Measurements from ENCODE around the gene OVCH1. TPM values are rescaled to one million over a fixed set of nuclear protein-coding genes. Genes with fewer than 3 reads are reported as not detected.

Gene OVCH1
- total and polyA plus RNA-seq, 2 experiments from 2014 or later = 0.53 TPM; not detected in 1

DNA sequence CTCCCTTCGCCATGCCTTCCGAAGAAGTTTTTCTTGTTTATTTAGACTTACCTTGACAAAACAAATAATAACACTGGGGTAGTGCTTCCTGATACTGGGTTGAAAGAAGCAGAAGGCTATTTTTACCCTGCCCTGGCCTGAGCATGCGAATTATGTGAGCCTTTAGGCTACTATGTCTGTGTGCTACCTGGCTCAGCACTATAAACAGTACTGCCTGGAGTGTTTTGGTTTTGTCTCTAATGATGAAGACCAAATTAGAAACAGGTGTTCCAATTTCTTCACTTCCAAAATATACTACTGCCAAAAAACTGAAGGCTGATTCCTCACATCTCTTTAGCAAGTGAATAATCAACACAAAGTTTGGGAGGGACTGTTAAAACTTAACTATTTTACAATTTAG lies 7.6 kb upstream of the OVCH1 start:
- Histone ChIP-seq H3K79me2 (no peaks in the 10 kb centered on the region), H3K36me3 (replicated peaks; ENCODE audit: insufficient read depth, low read depth) (no peaks in the 10 kb centered on the region), H4K20me1 (ENCODE audit: insufficient read depth, poor library complexity, severe bottlenecking) (no peaks in the 10 kb centered on the region), H2AFZ (no peak overlapping the region), H3K4me2 (no peak overlapping the region), H3K4me3 (no peak overlapping the region), H3K9me2 (replicated peaks; ENCODE audit: insufficient read depth) (no peaks in the 10 kb centered on the region), H3K9me3 (ENCODE audit: low read depth) (no peaks in the 10 kb centered on the region), H3K27ac (no peak overlapping the region), H3K4me1 (ENCODE audit: insufficient read depth) (peaks cover 5% of the 10 kb centered on the region), H3K27me3 (no peaks in the 10 kb centered on the region)
- WGBS (ENCODE audit: low lambda C conversion rate, missing lambda C conversion rate) = 76% methylated on average over 3 of the region's 3 CpGs
- DNase-seq (ENCODE audit: low spot score) = no peak
- TF ChIP-seq, protein P1, sequence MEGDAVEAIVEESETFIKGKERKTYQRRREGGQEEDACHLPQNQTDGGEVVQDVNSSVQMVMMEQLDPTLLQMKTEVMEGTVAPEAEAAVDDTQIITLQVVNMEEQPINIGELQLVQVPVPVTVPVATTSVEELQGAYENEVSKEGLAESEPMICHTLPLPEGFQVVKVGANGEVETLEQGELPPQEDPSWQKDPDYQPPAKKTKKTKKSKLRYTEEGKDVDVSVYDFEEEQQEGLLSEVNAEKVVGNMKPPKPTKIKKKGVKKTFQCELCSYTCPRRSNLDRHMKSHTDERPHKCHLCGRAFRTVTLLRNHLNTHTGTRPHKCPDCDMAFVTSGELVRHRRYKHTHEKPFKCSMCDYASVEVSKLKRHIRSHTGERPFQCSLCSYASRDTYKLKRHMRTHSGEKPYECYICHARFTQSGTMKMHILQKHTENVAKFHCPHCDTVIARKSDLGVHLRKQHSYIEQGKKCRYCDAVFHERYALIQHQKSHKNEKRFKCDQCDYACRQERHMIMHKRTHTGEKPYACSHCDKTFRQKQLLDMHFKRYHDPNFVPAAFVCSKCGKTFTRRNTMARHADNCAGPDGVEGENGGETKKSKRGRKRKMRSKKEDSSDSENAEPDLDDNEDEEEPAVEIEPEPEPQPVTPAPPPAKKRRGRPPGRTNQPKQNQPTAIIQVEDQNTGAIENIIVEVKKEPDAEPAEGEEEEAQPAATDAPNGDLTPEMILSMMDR (IDR thresholded peaks at IDR 0.05; ENCODE audit: poor library complexity) = no peak
- TF ChIP-seq EZH2phosphoT487 (IDR thresholded peaks at IDR 0.05; ENCODE audit: low read depth, severe bottlenecking, unreplicated experiment) = no peak
- TF ChIP-seq EZH2 (IDR thresholded peaks at IDR 0.05; ENCODE audit: borderline replicate concordance) = no peak

DNA sequence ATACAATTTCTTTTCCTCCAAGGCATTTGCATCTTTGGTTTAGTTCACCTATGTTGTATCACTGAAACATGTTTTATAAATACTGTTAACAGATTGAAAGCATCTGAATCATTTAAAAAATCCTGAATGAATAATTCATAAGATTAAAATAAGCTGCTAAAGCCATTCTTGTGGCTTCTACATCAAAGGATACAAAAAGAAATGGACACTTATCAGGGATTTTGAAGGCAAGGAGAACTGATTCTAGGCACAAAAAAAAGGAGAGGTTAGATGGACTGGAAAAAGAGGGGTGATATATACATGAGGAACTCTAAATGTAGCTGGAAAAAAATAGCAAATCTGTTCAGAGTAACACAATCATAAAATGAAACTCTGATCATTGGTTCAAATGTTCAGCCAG lies 5.8 kb upstream of the OVCH1 start:
- H4K20me1 ChIP-seq (ENCODE audit: insufficient read depth, poor library complexity, severe bottlenecking) = no peaks in the 10 kb centered on the region
- no peaks in the 10 kb centered on the region for H3K27me3 ChIP-seq
- H3K9me3 ChIP-seq (ENCODE audit: low read depth) = no peaks in the 10 kb centered on the region
- no peaks in the 10 kb centered on the region for H3K79me2 ChIP-seq
- no peaks in the 10 kb centered on the region for H3K36me3 ChIP-seq (replicated peaks; ENCODE audit: insufficient read depth, low read depth)
- H3K27ac ChIP-seq = no peak overlapping the region
- DNase-seq (ENCODE audit: low spot score) = no peak
- H3K4me2 ChIP-seq = no peak overlapping the region
- H3K4me1 ChIP-seq (ENCODE audit: insufficient read depth) = peaks cover 5% of the 10 kb centered on the region
- H2AFZ ChIP-seq = no peak overlapping the region
- no peak overlapping the region for H3K4me3 ChIP-seq
- TF ChIP-seq, protein P1 (IDR thresholded peaks at IDR 0.05; ENCODE audit: poor library complexity) = no peak
- no peak for TF ChIP-seq EZH2phosphoT487 (IDR thresholded peaks at IDR 0.05; ENCODE audit: low read depth, severe bottlenecking, unreplicated experiment)
- TF ChIP-seq EZH2 (IDR thresholded peaks at IDR 0.05; ENCODE audit: borderline replicate concordance) = no peak
- no peaks in the 10 kb centered on the region for H3K9me2 ChIP-seq (replicated peaks; ENCODE audit: insufficient read depth)

DNA sequence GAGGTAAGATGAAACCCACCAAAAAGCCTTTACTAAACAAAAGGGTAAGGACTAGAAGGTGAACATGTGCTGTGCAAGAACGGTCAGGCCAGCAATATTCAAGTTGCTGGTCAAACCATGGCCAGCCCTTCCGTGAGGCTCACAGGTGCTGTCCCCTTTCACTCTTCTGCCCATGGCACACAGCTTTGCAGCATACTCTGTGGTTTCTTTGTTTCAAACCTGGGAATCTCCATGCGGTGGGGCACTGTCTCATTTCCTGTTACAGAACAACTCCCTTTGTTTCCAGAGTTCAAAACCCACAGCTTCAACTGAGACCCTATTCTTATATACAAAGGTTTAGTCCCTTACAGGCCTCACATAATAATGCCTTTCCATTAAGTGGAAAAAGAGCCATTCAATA lies 1.7 kb upstream of the OVCH1 start:
- Histone ChIP-seq H3K9me2 (replicated peaks; ENCODE audit: insufficient read depth) (no peaks in the 10 kb centered on the region), H3K4me2 (no peak overlapping the region), H3K9me3 (ENCODE audit: low read depth) (no peaks in the 10 kb centered on the region), H3K27me3 (no peaks in the 10 kb centered on the region), H3K36me3 (replicated peaks; ENCODE audit: insufficient read depth, low read depth) (no peaks in the 10 kb centered on the region), H2AFZ (no peak overlapping the region), H3K79me2 (no peaks in the 10 kb centered on the region), H4K20me1 (ENCODE audit: insufficient read depth, poor library complexity, severe bottlenecking) (no peaks in the 10 kb centered on the region), H3K4me3 (no peak overlapping the region), H3K4me1 (ENCODE audit: insufficient read depth) (no peaks in the 10 kb centered on the region), H3K27ac (no peak overlapping the region)
- TF ChIP-seq EZH2 (IDR thresholded peaks at IDR 0.05; ENCODE audit: borderline replicate concordance) (no peak), EZH2phosphoT487 (IDR thresholded peaks at IDR 0.05; ENCODE audit: low read depth, severe bottlenecking, unreplicated experiment) (no peak)
- TF ChIP-seq, protein P1 (IDR thresholded peaks at IDR 0.05; ENCODE audit: poor library complexity) = no peak
- no peak for DNase-seq (ENCODE audit: low spot score)
- WGBS (ENCODE audit: low lambda C conversion rate, missing lambda C conversion rate) = 97% methylated on average over 3 of the region's 3 CpGs

DNA sequence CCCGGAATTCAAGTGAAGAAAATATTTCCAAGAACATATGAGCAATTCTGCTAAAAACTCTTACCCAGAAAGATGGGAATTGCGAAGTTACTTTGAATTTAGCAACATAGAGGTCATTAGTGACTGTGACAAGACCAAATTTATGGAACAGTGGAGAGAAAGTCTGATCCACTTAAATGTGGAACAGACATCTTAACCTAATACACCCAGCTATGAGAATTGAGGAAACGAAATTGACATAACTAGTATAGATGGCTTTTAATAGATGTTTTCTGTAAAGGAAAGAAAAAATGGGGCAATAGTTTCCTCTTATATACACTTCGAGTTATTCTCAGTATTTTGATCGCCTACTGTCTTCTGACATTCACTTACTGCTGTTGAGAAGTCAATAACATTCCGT lies 4.6 kb downstream of the OVCH1 start:
- Histone ChIP-seq H2AFZ (no peak overlapping the region), H3K79me2 (no peaks in the 10 kb centered on the region), H3K9me2 (replicated peaks; ENCODE audit: insufficient read depth) (no peaks in the 10 kb centered on the region), H3K36me3 (replicated peaks; ENCODE audit: insufficient read depth, low read depth) (no peaks in the 10 kb centered on the region), H3K4me2 (no peak overlapping the region), H3K27ac (no peak overlapping the region), H3K9me3 (ENCODE audit: low read depth) (no peaks in the 10 kb centered on the region), H3K4me1 (ENCODE audit: insufficient read depth) (no peaks in the 10 kb centered on the region), H3K27me3 (no peaks in the 10 kb centered on the region), H4K20me1 (ENCODE audit: insufficient read depth, poor library complexity, severe bottlenecking) (no peaks in the 10 kb centered on the region), H3K4me3 (no peak overlapping the region)
- DNase-seq (ENCODE audit: low spot score) = no peak
- TF ChIP-seq, protein P1 (IDR thresholded peaks at IDR 0.05; ENCODE audit: poor library complexity) = no peak
- TF ChIP-seq EZH2phosphoT487 (IDR thresholded peaks at IDR 0.05; ENCODE audit: low read depth, severe bottlenecking, unreplicated experiment) (no peak), EZH2 (IDR thresholded peaks at IDR 0.05; ENCODE audit: borderline replicate concordance) (no peak)
- 90% methylated on average over 6 of the region's 6 CpGs for WGBS (ENCODE audit: low lambda C conversion rate, missing lambda C conversion rate)

Data from hepatocyte (in vitro differentiated cells).